WTC11 (cell line): ENCODE data around the gene CALU. TPM values are rescaled to one million over a fixed set of nuclear protein-coding genes. Genes with fewer than 3 reads are reported as not detected.

Source experiments
- ATAC-seq: fragments of 200-7000 bp; cut with Tn5 transposase; 2 replicates; pipeline ENCODE4 v1.10.0; 2021; ENCODE audit warnings: mild to moderate bottlenecking, moderate library complexity
- CTCF ChIA-PET: fragments of 300-600 bp; sonication (Branson Sonifier 250); formaldehyde crosslinking; loops from one replicate; lab custom pipeline; 2021; ENCODE audit warnings: antibody characterized with exemption; lab: Charles Lee
- POLR2A ChIA-PET: fragments of 350-600 bp; sonication (Branson Sonifier 250); formaldehyde crosslinking; loops from one replicate; lab custom pipeline; 2021; ENCODE audit warnings: antibody characterized with exemption; lab: Charles Lee
- DNase-seq: peaks from one replicate; pipeline ENCODE4 v3.0.0; 2021; ENCODE audit warnings: low spot score
- H3K27ac Mint-ChIP-seq: 2 replicates; pipeline ENCODE4 v1.8.0; 2021; ENCODE audit warnings: mixed read lengths
- H3K27me3 Mint-ChIP-seq: 2 replicates; pipeline ENCODE4 v1.8.0; 2021; ENCODE audit warnings: low read depth, mild to moderate bottlenecking, moderate library complexity, mixed read lengths
- H3K36me3 Mint-ChIP-seq: 2 replicates; pipeline ENCODE4 v1.8.0; 2021; ENCODE audit warnings: mixed read lengths
- H3K4me1 Mint-ChIP-seq: 2 replicates; pipeline ENCODE4 v1.8.0; 2022; ENCODE audit warnings: mixed read lengths
- H3K4me3 Mint-ChIP-seq: 2 replicates; pipeline ENCODE4 v1.8.0; 2021; ENCODE audit warnings: mild to moderate bottlenecking, moderate library complexity, mixed read lengths
- H3K9me3 Mint-ChIP-seq: 2 replicates; pipeline ENCODE4 v1.8.0; 2021; ENCODE audit warnings: mixed read lengths
- FOXP1 ChIP-seq: sonication (generic); formaldehyde crosslinking; IDR thresholded peaks from 2 replicates; pipeline ENCODE4 v1.8.0; 2022; ENCODE audit warnings: missing genetic modification reagents, mild to moderate bottlenecking, moderate library complexity, borderline replicate concordance
- IRF2 ChIP-seq: sonication (generic); formaldehyde crosslinking; IDR thresholded peaks from 2 replicates; pipeline ENCODE4 v1.8.0; 2022; ENCODE audit warnings: low read depth, missing genetic modification reagents, borderline replicate concordance
- MYBL2 ChIP-seq: sonication (generic); formaldehyde crosslinking; IDR thresholded peaks from 2 replicates; pipeline ENCODE4 v1.8.1; 2023; ENCODE audit warnings: mild to moderate bottlenecking, moderate library complexity, missing genetic modification reagents
- NFATC4 ChIP-seq: fragments of 250-450 bp; sonication (Bioruptor Pico); IDR thresholded peaks from 2 replicates; pipeline ENCODE4 v1.9.0; 2021; ENCODE audit warnings: mild to moderate bottlenecking
- NR2C2 ChIP-seq: sonication (generic); formaldehyde crosslinking; IDR thresholded peaks from 2 replicates; pipeline ENCODE4 v1.8.0; 2022; ENCODE audit warnings: mild to moderate bottlenecking, missing genetic modification reagents
- PRRX2 ChIP-seq: fragments of 250-450 bp; sonication (Bioruptor Pico); IDR thresholded peaks from 2 replicates; pipeline ENCODE4 v1.8.0; 2021; ENCODE audit warnings: mild to moderate bottlenecking
- SOX15 ChIP-seq: fragments of 250-450 bp; sonication (Bioruptor Pico); IDR thresholded peaks from 2 replicates; pipeline ENCODE4 v1.9.0; 2021; ENCODE audit warnings: mild to moderate bottlenecking
- TEAD1 ChIP-seq: sonication (generic); formaldehyde crosslinking; IDR thresholded peaks from 2 replicates; pipeline ENCODE4 v1.8.0; 2022; ENCODE audit warnings: mild to moderate bottlenecking, missing genetic modification reagents
- TEAD4 ChIP-seq: sonication (generic); formaldehyde crosslinking; IDR thresholded peaks from 2 replicates; pipeline ENCODE4 v1.8.0; 2022; ENCODE audit warnings: mild to moderate bottlenecking, missing genetic modification reagents
- TP53 ChIP-seq: sonication (generic); formaldehyde crosslinking; IDR thresholded peaks from 2 replicates; pipeline ENCODE4 v1.8.1; 2023; ENCODE audit warnings: mild to moderate bottlenecking, missing genetic modification reagents
- ZBTB21 ChIP-seq: sonication (generic); formaldehyde crosslinking; IDR thresholded peaks from 2 replicates; pipeline ENCODE4 v1.8.1; 2023; ENCODE audit warnings: mild to moderate bottlenecking, missing genetic modification reagents, borderline replicate concordance
- ZNF671 ChIP-seq: fragments of 250-450 bp; sonication (Bioruptor Pico); IDR thresholded peaks from 2 replicates; pipeline ENCODE4 v1.8.0; 2021; ENCODE audit warnings: mild to moderate bottlenecking
- total RNA-seq: library from RNA; stranded (reverse); gene quantifications from 3 replicates; pipeline ENCODE4 v1.2.3, GENCODE V29; 2021
- TF ChIP-seq, protein P1 (sequence below): sonication (generic); formaldehyde crosslinking; IDR thresholded peaks from 2 replicates; pipeline ENCODE4 v1.8.1; 2022; ENCODE audit warnings: missing genetic modification reagents, borderline replicate concordance
- TF ChIP-seq, protein P2 (sequence below): sonication (generic); formaldehyde crosslinking; IDR thresholded peaks from 2 replicates; pipeline ENCODE4 v1.8.1; 2023; ENCODE audit warnings: mild to moderate bottlenecking, missing genetic modification reagents, moderate library complexity
- TF ChIP-seq, protein P3 (sequence below): sonication (generic); formaldehyde crosslinking; IDR thresholded peaks from 2 replicates; pipeline ENCODE4 v1.8.1; 2022; ENCODE audit warnings: mild to moderate bottlenecking, missing genetic modification reagents, moderate library complexity, borderline replicate concordance
- TF ChIP-seq, protein P4 (sequence below): sonication (generic); formaldehyde crosslinking; IDR thresholded peaks from 2 replicates; pipeline ENCODE4 v1.8.1; 2023; ENCODE audit warnings: mild to moderate bottlenecking, moderate library complexity, missing genetic modification reagents
- TF ChIP-seq, protein P5 (sequence below): sonication (generic); formaldehyde crosslinking; IDR thresholded peaks from 2 replicates; pipeline ENCODE4 v1.8.1; 2023; ENCODE audit warnings: mild to moderate bottlenecking, missing genetic modification reagents
- TF ChIP-seq, protein P6 (sequence below): sonication (generic); formaldehyde crosslinking; IDR thresholded peaks from 2 replicates; pipeline ENCODE4 v1.8.0; 2022; ENCODE audit warnings: mild to moderate bottlenecking, missing genetic modification reagents

The CALU gene
- total RNA-seq, 1 experiment from 2014 or later = 150 TPM

DNA sequence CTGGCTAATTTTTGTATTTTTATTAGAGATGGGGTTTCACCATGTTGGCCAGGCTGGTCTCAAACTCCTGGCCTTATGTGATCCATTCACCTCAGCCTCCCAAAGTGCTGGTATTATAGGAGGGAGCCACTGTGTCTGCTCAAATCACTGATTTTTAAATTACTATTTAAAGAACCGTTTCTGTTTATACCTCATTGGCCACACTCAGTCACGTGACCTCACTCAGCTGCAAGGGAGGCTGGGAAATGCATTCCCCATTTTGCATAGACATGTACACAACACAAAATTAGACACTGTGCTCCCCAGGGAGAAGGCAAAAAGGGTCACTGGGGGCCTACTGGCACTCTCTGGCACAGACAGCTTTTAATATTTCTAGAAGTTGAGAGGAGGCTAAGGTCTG, 13.6 kb upstream of the CALU start:
- TF ChIP-seq NR2C2 (CRISPR knock-in tag) = no peak
- TF ChIP-seq TEAD1 (CRISPR knock-in tag) = no peak
- no peak for TF ChIP-seq ZNF671 (CRISPR knock-in tag)
- TF ChIP-seq NFATC4 (CRISPR knock-in tag) = no peak
- TF ChIP-seq FOXP1 (CRISPR knock-in tag) = no peak
- TF ChIP-seq, protein P1, sequence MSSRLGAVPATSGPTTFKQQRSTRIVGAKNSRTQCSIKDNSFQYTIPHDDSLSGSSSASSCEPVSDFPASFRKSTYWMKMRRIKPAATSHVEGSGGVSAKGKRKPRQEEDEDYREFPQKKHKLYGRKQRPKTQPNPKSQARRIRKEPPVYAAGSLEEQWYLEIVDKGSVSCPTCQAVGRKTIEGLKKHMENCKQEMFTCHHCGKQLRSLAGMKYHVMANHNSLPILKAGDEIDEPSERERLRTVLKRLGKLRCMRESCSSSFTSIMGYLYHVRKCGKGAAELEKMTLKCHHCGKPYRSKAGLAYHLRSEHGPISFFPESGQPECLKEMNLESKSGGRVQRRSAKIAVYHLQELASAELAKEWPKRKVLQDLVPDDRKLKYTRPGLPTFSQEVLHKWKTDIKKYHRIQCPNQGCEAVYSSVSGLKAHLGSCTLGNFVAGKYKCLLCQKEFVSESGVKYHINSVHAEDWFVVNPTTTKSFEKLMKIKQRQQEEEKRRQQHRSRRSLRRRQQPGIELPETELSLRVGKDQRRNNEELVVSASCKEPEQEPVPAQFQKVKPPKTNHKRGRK = no peak
- TF ChIP-seq, protein P2, sequence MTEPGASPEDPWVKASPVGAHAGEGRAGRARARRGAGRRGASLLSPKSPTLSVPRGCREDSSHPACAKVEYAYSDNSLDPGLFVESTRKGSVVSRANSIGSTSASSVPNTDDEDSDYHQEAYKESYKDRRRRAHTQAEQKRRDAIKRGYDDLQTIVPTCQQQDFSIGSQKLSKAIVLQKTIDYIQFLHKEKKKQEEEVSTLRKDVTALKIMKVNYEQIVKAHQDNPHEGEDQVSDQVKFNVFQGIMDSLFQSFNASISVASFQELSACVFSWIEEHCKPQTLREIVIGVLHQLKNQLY (CRISPR knock-in tag) = no peak
- TF ChIP-seq, protein P3, sequence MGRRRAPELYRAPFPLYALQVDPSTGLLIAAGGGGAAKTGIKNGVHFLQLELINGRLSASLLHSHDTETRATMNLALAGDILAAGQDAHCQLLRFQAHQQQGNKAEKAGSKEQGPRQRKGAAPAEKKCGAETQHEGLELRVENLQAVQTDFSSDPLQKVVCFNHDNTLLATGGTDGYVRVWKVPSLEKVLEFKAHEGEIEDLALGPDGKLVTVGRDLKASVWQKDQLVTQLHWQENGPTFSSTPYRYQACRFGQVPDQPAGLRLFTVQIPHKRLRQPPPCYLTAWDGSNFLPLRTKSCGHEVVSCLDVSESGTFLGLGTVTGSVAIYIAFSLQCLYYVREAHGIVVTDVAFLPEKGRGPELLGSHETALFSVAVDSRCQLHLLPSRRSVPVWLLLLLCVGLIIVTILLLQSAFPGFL = no peak
- TF ChIP-seq, protein P4, sequence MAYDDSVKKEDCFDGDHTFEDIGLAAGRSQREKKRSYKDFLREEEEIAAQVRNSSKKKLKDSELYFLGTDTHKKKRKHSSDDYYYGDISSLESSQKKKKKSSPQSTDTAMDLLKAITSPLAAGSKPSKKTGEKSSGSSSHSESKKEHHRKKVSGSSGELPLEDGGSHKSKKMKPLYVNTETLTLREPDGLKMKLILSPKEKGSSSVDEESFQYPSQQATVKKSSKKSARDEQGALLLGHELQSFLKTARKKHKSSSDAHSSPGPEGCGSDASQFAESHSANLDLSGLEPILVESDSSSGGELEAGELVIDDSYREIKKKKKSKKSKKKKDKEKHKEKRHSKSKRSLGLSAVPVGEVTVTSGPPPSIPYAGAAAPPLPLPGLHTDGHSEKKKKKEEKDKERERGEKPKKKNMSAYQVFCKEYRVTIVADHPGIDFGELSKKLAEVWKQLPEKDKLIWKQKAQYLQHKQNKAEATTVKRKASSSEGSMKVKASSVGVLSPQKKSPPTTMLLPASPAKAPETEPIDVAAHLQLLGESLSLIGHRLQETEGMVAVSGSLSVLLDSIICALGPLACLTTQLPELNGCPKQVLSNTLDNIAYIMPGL (CRISPR knock-in tag) = no peak
- TF ChIP-seq IRF2 = no peak
- no peak for TF ChIP-seq MYBL2 (CRISPR knock-in tag)
- TF ChIP-seq SOX15 = no peak
- TF ChIP-seq TP53 (CRISPR knock-in tag) = no peak
- TF ChIP-seq, protein P5, sequence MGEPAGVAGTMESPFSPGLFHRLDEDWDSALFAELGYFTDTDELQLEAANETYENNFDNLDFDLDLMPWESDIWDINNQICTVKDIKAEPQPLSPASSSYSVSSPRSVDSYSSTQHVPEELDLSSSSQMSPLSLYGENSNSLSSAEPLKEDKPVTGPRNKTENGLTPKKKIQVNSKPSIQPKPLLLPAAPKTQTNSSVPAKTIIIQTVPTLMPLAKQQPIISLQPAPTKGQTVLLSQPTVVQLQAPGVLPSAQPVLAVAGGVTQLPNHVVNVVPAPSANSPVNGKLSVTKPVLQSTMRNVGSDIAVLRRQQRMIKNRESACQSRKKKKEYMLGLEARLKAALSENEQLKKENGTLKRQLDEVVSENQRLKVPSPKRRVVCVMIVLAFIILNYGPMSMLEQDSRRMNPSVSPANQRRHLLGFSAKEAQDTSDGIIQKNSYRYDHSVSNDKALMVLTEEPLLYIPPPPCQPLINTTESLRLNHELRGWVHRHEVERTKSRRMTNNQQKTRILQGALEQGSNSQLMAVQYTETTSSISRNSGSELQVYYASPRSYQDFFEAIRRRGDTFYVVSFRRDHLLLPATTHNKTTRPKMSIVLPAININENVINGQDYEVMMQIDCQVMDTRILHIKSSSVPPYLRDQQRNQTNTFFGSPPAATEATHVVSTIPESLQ = no peak
- no peak for TF ChIP-seq TEAD4 (CRISPR knock-in tag)
- TF ChIP-seq ZBTB21 = no peak
- TF ChIP-seq, protein P6, sequence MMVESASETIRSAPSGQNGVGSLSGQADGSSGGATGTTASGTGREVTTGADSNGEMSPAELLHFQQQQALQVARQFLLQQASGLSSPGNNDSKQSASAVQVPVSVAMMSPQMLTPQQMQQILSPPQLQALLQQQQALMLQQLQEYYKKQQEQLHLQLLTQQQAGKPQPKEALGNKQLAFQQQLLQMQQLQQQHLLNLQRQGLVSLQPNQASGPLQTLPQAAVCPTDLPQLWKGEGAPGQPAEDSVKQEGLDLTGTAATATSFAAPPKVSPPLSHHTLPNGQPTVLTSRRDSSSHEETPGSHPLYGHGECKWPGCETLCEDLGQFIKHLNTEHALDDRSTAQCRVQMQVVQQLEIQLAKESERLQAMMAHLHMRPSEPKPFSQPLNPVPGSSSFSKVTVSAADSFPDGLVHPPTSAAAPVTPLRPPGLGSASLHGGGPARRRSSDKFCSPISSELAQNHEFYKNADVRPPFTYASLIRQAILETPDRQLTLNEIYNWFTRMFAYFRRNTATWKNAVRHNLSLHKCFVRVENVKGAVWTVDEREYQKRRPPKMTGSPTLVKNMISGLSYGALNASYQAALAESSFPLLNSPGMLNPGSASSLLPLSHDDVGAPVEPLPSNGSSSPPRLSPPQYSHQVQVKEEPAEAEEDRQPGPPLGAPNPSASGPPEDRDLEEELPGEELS (CRISPR knock-in tag) = no peak
- no peak for TF ChIP-seq PRRX2 (CRISPR knock-in tag)
- DNase-seq (no peak), ATAC-seq (no peak)
- CTCF ChIA-PET = no interaction called here
- Mint-ChIP-seq H3K36me3 (no peaks in the 10 kb centered on the region), H3K9me3 (no peaks in the 10 kb centered on the region), H3K27ac (no peak overlapping the region), H3K4me1 (no peaks in the 10 kb centered on the region), H3K4me3 (no peak overlapping the region), H3K27me3 (peaks cover 7% of the 10 kb centered on the region)
- POLR2A ChIA-PET = no interaction called here
